HG03097 (cell line): Measurements from ENCODE around the gene ACTBL2.
"Not testable (repeated sequence)": the region's sequence is repeated elsewhere in the genome, so short reads cannot be mapped to it uniquely, and the experiment has no call there.

Experiments
- ATAC-seq: cut with Tn5 transposase; IDR thresholded peaks from one replicate; pipeline ENCODE4 v1.9.1; 2021; ENCODE audit not compliant: unreplicated experiment, low FRiP score

The ACTBL2 gene

DNA sequence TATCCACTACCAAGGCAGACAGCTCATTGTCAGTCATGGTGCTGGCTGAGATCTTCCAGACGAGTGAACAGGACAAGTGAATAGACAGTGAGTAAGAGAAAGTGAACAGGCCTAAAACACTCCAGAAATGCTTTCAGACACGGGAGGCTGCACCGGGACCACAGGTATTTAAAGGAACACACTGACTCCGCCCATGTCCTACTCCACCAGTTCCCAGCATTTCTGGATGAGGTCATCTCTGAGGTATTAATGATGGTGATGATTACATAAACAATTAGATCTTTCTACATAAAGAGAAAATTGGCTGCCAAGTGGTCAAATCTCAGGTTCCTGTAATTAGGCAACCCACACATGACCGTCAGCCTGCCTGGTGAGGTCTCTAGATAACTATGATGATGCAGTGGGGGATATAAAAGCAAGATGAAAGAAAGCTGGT is at the start of gene ACTBL2:
ACTBL2 (minus strand) TSS at position 141 of the 436 bp plus-strand sequence; CDS start at position 37, 104 bp downstream.
- ATAC-seq, result no peak

DNA sequence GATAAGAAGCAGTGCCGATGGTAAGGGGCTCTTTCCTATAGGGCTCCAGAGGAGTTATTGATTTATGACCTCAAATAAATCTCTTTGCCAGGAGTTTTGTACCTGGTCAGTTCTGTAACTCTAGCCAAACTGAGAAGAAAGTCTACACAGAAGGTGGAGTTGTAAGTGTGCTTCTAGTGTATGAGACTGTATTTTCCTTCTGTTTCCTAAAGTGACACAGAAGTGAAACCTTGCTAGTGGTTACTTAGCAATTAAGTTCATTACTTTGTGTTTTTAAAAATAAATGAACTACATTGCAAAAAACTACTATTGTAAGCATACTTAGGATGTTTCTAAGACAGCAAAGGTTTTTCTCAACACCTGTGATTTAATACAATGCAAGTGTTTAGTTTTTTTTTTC is 48.7 kb upstream of the ACTBL2 start:
- ATAC-seq, result no peak

DNA sequence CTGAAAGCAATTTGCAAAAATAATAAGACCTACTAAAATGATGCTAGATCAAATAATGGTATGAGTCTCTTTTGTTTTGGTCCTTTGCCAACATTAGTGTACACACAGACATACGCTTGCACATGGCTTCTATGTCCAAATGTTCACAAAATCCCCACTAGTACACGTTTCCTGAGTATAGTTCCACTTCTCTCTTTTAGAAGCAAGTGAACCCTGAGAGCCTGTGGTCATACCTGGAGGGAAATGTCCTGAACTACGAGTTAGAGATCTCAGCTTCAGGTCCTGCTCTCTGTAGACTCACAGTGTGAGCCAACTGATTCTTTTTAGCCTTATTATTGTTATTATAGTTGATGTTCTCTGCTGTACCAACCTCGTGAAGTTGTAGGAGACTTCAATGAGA is 47.3 kb upstream of the ACTBL2 start:
- no peak for ATAC-seq

DNA sequence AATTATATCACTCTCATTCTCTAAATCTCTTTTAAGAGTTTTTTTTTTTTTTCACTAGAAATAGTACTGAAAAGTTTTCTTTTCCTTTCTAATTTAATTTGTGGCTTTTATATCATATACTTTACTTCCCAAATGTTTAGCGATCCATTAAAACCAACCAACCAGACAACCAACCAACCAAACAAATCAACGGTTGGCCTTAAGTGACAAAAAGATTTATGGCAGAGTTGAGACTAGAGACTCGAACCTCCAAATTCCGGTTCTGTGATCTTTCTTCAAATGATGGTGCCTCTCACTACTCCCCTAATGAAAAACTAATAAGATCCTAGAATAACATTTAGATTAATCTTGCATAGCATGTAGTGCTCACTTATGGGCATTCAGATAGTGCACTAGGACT is 45.3 kb upstream of the ACTBL2 start:
- no peak for ATAC-seq

DNA sequence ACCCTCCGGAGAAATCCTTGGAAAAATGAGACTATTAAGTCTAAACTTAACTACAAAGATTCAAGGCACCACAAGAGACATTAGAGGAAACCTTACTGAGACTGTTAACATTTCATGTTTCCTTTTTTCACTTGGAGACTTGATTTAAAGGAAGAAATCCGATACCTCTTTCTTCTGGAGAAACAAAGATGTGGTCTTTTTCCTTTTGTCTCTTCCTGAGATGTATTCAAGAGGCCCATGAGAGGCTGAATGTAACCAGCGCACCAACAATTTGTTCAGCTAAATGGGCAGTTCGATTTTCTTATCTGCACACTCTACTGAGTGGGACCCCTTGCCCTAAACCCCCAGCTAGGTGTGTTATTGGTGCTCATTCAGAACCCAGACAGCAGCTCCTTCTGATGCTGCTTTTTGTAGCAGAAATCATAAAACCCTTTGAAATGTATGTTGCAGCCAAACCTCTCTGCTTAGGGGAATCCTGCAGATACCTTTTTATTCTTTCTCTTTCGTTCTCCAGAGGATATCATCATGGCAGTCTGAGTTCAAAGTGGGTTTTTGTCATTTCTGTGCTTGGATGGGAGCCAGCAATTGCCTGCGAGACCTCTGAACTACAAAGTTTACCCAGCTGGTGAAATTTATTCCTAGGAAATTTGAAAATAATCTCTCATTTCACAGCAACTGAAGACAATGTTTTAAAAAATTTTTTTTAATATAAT is 41.9 kb upstream of the ACTBL2 start:
- ATAC-seq, result no peak

DNA sequence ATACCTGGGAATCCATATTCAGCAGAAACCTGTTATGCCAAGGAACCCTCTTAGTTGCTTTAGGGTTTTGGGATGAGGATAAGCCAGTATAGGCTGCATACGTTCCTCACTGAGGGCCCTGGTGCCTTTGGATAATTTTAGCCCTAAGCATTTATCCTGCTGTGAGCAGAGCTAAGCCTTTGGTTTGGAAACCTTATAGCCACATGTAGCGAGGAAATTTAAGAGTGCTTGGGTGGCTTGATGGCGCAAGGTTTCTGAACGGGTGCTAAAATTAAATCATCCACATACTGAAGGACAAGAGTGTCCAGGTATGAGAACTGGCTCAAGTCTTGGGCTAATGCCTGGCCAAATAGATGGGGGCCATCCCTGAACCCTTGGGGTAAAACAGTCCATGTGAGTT is 39.9 kb upstream of the ACTBL2 start:
- not testable (repeated sequence) for ATAC-seq

DNA sequence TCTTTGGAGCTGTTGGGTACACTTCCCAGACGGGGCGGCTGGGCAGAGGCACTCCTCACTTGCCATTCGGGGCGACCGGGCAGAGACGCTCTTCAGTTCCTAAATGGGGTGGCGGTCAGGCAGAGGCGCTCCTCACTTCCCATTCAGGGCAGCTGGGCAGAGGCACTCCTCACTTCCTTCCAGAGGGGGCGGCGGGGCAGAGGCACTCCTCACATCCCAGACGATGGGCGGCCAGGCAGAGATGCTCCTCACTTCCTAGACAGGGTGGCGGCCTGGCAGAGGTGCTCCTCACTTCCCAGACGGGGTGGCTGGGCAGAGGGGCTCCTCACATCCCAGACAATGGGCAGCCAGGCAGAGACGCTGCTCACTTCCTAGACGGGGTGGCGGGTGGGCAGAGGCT is 35.8 kb upstream of the ACTBL2 start:
- not testable (repeated sequence) for ATAC-seq

DNA sequence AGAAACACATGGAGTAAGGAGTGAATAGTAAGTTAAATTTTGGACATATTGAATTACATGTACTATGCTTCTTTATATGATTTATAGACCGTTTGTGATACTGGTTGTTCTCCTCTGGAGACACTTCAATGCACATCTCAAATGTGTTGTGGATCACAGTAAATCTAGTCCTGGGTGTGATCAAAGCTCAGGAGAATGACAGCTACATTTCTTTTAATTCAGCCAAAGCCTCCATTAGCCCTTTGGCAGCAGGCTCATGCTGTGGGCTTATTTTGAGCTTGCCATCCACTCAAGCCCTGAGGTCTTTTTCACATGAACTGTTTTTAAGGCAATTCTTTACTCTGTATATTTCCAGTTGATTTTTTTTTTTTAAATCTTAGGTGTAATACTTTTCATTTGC is 34.6 kb upstream of the ACTBL2 start:
- ATAC-seq, result no peak

DNA sequence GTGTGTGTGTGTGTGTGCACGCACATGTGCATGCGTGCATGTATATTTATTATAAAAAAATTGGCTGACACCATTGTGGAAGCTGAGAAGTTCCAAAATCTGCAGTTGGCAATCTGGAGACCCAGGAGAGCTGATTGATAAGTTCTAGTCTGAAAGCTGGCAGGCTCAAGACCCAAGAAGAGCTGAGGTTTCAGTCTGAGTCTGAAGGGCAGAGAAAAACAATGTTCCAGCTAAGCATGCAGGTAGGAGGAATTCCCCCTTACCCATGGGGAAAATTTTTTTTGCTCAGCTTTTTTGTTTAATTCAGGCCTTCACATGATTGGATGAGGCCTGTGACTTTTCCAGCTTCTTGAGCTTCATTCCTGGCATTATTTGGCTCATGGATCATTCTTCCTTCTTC is 31.2 kb upstream of the ACTBL2 start:
- no peak for ATAC-seq

DNA sequence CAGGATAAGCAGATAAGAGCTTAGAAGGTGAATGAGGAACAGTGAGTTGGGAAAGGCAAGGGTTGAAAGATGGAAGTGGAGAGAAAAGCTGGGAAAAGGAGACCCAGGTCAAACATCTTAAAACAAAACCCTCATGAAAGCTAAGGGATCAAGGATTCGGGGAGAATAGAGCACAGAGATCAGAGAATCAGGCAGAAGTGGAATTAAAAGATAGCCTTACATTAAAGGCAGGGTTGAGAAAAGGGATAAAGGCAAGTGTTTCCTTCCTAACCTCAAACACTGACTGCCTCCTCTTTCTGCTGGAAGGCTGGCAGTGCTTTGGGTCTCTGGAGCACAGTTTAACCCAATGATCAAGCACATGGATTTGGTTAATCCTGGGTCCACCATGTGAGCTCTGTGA is 28.7 kb upstream of the ACTBL2 start:
- ATAC-seq, result no peak

DNA sequence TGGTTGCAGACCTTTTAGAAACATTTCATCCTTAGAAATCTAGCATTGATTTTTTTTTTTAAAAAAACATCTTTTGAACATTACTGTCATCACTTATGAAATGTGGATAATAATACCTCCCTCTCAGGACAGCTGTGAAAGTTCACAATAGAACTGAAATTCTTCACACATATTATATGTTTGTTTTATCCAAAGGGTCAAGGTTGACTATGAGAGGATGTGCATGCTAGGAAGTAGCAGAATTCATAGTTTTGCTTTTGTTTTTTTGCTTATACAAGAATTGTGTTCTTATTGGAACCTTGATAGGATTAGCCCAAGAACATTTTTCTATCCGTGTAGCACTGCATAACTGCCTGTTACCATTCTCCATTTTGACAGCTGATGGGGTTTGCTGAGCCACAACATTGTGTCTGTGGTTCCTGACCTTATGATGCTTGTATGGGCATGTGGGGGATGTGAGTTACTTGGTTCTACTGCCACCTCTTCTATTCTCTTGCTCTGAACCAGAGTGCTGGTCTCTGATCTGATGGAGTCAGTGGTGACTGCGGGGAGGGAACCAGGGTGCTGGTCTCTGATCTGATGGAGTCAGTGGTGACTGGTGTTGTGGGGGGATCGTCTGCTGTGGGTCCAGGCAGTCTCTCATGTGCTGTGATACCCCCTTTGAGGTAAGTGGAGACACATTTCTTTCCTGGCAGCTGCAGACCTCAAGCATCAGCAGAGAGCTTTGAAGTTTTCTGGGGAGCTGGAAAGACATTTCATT is 27.1 kb upstream of the ACTBL2 start:
- no peak for ATAC-seq

DNA sequence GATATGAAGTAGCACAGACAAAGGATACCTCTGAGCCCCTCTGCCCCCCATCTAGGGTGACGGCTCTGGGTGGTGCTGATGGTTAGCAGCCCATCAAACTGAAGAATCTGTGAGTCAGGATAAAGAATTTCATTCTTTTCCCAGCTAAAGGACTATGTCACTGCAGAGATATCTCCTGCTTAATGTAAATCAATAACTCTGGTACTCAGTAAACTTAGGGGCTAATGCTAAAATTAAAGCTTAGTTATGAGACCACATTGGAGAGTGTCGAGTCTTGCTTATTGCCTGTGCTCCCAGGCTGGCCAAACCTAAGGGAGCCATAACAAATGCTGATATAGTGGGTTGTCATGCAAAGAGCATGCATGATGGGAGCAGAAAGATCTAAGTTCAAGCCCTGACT is 25.6 kb upstream of the ACTBL2 start:
- ATAC-seq, result no peak

DNA sequence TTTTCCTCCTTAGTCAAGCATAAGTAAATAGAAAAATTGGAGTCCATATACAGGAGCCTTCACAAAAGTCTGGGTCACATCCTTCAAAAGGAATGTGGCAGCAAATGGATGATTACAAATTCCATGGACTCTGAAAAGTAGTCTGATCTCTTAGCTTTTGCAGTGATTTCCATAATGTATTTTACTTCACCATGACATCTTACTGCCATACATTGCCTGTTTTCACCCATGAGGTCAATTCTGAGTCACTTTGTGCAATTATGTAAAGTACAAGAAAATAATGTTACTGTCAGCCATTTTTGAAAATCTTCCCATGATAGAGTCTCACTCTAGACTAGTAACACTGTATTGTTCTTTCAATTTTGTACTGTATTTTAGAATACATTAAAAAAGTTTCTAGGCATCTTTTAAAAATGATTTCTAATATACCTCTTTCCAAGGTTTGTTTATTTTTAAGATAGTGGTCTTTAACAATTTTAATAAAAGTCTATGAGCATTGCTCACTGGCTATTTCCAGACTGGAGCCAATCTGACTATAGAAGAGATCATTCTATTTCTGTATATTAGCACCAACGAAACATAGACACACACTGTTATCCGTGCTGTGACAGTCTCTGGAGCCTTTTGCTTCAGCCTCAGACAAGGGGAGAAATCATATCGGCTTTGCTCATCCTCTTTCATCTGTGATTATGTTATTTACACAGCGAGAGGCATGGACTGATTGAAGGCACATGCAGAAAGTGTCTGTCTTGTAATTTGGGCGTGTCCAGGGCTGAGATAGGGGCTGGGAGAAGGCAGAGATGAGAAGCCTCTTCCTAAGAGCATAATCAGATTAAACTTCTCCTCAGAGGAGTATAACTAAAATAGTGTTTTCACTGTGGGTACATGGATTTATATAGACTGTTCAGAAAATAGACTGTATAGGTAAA is 22.9 kb upstream of the ACTBL2 start:
- ATAC-seq, result no peak

DNA sequence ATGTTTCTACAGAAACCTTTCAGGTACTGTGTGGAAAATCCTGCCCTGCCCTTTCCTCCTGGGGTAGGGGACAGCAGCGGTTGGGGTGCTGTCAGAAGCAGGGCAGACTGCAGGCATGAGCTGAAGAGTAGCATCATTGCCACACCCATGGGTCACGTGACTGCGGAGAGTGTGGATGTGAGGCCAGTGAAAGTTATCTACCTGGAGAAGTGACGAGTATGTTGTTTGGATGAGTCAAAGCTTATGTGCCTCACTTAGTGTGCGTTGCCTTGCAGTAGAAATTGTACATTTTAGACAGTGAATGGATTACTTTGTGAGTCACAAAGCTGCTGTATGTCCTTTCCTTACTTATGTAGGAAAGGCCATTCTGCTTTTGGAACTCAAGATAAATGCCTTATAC is 21.7 kb upstream of the ACTBL2 start:
- ATAC-seq, result no peak

DNA sequence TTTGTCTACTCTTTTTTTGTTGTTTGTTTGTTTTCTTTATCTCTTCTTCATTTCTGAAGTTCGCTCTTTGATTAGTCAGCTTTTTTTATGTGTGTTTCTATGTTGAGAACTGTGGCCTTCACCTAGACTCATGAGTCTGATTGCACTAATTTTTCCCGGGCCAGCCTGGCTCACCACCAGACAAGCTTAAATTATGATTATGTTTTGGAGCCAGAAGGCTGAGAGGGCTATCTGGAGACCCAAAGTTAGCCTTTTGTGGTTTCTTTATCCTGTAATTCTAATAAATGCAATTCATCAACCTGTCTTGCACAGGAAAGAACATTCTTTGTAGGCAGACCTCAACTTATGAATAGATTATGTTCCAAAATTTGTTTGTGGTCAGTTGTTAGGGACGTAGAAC is 20.8 kb upstream of the ACTBL2 start:
- ATAC-seq, result no peak

DNA sequence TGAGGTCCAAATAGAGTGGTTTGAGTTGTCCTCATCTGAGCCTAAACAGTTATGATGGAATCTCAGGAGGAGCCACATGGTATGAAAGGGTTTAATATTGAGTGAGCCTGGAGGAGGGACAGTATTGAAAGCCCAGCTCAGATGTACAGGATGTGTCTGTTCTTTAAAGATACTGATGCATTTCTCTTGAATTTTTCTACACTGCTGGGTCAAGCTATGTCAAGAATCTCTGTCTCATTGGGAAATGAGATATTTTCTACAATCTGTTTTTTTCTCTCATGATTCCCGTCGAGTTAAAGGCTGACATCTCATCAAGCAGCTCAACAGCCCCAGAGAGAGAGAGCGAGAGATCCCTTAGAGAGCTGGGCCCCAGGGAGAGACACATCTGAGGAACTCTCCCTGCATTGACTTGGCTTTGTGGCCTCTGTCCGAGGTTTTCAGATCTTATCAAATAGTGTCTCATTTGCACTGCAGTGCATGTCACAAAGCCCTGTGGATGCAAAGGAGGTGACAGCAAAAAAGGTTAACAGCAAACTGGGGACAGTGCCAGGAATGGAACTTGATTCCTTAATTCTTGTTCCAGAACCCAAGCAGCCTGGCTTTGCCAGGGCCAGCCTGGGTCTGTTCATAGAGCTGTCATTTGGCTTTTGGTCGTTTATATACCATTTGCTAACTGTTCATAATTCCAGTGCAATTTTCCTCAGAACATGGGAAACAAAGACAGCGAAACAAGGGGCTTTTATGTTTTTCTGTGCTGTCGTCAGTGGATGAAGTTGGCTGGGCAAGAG is 19.0 kb upstream of the ACTBL2 start:
- ATAC-seq, result no peak

DNA sequence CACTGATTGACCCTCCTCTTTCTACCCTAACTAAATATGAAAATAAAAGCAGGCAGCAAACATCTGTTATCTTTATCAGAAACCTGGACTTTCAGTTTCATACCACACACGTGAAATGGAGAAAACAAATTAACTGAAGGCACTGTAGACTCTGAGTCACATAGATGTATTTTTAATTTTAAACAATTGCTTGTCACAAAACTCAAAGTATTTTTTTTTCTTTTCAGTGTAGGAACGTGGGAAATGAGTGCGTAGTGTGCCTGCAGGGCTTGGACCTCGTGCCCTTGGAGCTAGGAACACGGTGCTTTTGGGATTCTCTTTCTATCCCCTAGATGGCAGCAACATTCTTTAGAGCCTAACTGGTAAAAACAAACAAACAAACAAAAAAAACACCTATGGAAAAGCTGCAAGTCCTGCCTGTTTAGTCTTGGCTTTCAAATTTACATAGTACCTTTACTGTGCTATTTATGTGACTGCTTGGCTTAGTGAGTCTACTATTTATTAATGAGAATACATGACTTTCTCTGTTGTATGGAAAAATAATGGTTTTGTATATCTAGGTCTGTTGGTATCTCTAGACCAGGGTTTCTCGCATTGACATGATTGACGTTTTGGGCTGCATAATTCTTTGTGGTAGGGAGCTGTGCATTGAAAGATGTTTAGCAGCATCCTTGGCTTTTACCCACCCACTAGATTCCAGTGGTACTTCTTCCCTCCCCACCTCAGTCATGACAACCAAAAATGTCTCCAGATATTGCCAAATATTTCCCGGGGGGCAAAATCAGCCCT is 16.8 kb upstream of the ACTBL2 start:
- ATAC-seq, result peak; percentile 92

DNA sequence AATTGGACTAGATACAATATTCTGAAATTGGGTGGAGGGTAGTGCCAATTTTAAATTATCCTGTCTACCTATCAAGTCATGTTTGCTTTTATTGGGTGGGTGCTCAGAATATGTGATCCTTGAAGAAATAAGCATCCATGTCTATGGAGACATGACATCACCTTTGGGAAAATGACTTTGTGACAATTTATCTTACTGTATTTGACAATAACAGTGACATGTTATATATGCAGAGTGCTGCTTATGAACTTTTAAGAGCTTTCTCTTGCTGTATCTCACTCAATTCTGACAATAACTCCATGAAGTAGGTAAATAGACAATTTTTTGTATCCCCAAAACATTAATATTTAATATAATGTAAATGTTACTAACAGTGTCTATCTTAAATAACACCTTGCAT is 15.1 kb upstream of the ACTBL2 start:
- ATAC-seq, result no peak

DNA sequence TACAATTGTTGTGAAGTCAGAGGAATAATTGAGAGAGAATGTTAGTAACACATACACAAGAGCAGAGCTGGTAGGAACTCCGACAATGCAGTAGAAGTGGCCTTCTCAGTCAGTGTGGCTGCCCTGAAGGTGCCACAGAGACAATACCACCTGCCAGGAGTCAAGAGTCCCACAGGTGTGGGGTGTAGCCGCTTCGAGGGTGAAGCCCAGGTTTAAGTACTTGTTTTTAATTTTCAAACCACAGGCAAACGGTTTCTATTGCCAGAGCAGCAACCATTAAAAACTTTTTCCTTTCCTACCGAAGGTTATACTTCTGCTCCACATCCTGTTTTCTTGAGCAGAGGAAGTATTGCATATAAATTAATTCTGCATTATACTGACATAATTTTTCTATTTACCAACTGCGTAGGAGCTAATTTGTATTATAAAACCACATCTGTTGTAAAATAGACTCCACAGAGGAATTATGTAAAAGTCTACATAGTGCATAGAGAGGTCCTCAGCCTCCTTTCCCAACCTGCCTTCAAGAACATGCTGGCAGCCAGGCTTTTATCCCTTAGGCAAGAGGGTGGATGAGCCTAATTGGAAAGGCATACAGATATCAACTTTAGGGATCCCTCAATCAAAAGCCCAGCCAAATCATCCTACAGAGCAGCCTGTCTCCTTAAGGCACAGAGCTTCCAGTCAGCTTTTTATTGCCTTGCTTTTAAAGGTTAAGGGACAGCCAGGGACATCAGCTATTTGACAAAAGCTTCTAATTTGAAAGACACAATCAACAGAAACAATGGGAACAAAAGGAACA is 12.9 kb upstream of the ACTBL2 start:
- no peak for ATAC-seq
